Embryonic facial prominence (tissue), 1 donor: ENCODE measurements around the gene MYOCOS.
"Not testable (repeated sequence)": the region's sequence is repeated elsewhere in the genome, so short reads cannot be mapped to it uniquely, and the experiment has no call there.

Experiments used
- DNase-seq: peaks from one replicate; pipeline ENCODE4 v3.0.0-alpha.2; 2016; ENCODE audit errors: extremely low spot score

Gene MYOCOS, protein sequence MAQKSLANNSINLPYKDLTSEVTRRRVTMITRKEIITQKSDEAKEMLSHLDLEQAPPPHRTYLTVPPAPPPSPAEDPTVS

DNA sequence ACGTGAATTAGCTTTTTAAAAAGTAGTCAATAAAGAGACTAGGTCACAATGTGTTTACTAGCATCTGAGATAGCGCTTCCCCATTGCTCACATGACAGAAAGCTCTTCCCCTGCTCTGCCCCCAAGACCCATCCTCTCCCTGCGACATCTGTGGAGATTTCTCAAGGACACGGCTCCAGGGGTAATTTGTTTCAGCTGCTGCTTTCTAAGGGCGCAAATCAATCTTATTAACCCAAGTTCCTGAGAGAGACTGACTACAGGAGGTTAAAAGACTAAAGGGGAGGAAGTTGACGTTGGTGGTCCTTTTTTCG, at the start of gene MYOCOS:
MYOCOS (plus strand) TSS at position 92 of the 311 bp plus-strand sequence. CDS start 1,641 bp downstream, outside the sequence.
- no peak for DNase-seq

GRCh38 chr1:171576144-171576543, 45.9 kb upstream of the MYOCOS start:
- no peak for DNase-seq

DNA sequence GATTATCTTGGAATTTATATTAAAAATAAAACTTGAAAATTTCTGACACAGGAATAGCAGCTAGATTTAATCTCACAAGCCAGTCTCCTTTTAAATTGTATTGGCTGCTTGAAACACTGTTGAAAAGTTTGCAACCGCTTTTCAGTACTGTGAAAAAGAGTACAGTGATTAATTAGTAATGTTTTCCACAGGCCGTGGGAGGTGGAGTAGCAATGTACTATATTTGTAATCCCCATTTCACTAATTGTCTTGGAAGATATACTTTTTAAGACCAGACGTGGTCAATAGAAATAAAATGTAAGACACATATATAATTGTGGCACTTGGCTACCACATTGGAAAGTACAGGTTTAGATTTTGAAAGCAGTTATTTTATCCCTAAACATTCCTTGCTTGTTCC, 40.8 kb upstream of the MYOCOS start:
- DNase-seq: no peak

DNA sequence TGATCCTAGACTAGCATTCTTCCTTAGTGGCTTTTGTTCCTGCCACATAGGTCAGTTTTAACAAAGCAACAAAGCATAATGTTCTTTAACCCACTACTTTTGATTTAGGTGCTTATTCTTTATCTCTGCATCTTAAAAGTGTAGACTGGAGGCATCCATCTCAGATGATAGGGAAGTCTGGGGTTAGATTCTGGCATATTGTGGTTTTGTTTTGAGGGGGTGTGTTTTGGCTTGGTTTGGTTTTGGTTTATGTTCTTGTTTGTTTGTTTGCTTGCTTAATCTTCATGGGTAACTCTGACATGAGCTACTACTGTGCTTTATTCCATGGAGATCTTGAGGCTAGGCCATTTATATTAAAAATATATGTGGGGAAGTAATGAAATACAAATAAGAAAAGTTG, 40.3 kb upstream of the MYOCOS start:
- no peak for DNase-seq

- DNase-seq: no peak
Observed at GRCh38 chr1:171582589-171582988, 39.5 kb upstream of the MYOCOS start.

DNA sequence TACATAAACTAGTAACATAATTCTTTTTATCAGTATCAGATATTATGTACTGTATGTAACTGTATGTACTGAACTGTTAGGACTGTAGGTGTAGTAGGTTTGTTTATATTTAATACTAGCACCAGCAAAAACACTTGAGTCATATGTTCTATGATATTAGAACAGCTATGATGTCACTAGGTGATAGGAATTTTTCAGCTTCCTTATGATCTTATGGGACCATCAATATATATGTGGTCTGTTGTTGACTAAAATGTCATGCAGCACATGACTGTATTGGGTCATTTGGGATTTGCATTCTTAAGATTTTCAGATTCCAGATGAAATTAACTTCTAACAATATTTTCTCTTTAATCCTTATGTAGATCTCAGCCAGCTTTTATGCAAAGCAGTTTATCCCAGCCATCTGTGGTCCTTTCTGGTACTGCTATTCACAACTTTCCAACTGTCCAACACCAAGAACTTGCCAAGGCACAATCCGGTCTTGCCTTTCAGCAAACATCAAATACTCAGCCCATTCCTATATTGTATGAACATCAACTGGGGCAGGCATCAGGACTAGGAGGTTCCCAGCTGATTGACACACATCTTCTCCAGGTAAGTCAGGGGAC, 38.3 kb upstream of the MYOCOS start:
- no peak for DNase-seq

DNA sequence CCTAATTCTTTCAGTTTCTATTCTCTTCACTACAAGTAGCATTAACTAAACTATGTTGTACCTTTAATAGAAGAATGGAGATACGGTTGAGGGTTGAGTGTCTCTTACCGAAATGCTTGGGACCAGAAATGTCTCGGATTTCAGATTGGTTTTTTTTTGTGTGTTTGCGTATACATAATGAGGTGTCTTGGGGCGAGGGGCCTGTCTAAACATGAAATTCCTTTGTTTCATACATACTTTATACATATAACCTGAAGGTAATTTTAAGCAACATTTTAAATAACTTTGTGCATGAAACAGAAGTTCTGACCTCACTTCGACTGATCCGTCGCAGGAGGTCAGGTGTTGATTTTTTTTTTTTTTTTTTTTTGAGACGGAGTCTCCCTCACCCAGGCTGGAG, 36.3 kb upstream of the MYOCOS start:
- DNase-seq: no peak

GRCh38 chr1:171588230-171588629, 33.8 kb upstream of the MYOCOS start:
- DNase-seq: no peak

DNA sequence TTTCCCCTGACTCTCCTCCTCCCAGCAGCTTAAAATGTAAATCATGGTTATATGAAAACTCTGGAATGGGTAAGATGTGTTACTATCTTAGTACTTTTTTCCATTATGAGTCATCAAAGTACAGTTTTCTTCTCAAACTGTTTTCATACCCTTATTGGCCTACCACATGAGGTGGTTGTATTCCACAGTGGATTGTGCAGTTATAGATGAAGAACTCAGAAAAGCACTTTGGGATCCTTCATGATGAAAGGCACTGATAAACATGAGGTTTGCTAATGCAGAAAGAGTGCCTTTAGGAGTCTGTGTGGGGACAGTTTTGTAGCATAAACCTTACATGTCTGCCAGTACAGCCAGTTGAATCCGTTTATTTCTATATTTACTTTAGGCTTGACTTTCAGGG, 32.0 kb upstream of the MYOCOS start:
- no peak for DNase-seq

DNA sequence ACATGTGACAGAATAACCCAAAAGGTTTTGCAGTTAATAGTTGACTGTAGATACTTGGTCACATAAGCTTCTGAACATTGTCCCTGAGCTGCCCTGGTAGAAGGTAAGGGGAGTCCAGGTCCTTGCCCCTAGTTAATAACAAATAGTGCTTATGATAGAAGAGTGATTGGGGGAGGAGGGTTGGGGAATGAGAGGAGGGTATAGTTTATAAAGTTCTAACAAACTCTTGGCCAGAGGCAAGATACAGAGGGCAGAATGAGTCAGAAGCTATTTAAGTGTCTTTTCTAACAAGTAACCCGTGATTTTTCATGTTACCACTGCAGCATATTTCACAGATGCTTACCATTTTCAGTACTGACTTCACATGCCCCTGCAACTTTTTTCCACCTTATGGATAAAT, 26.7 kb upstream of the MYOCOS start:
- no peak for DNase-seq

GRCh38 chr1:171596119-171596518, 25.9 kb upstream of the MYOCOS start:
- DNase-seq: no peak

- no peak for DNase-seq
Observed at GRCh38 chr1:171596705-171597104, 25.3 kb upstream of the MYOCOS start.

- no peak for DNase-seq
Observed at GRCh38 chr1:171597203-171597602, 24.8 kb upstream of the MYOCOS start.

GRCh38 chr1:171600310-171600709, 21.7 kb upstream of the MYOCOS start:
- not testable (repeated sequence) for DNase-seq

- DNase-seq: no peak
Observed at GRCh38 chr1:171600862-171601261, 21.2 kb upstream of the MYOCOS start.

GRCh38 chr1:171603042-171603441, 19.0 kb upstream of the MYOCOS start:
- not testable (repeated sequence) for DNase-seq

- no peak for DNase-seq
Observed at GRCh38 chr1:171606402-171606941, 15.6 kb upstream of the MYOCOS start.

- no peak for DNase-seq
Observed at GRCh38 chr1:171610385-171610784, 11.7 kb upstream of the MYOCOS start.

DNA sequence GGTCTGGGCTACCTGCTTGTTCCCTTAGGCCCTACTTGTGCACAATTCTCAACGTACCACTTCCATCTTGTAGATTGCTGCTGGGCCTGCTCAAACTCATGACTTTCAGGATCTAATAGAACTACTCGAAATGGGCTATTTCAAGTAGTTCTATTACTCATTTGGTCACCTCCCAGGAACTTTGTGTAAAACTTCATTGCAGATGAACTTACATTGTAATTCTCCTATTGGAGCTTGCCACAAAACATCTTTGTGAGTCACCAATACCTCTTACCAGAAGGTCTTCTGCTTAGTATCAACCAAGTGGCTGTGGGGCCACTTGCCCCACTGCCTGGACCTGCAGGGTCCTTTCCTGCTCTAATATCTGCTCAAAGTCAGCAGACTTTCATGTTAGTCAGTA, 10.7 kb upstream of the MYOCOS start:
- DNase-seq: no peak

GRCh38 chr1:171613282-171613681, 8.8 kb upstream of the MYOCOS start:
- no peak for DNase-seq

- DNase-seq: not testable (repeated sequence)
Observed at GRCh38 chr1:171615122-171615906, 6.7 kb upstream of the MYOCOS start.

- no peak for DNase-seq
Observed at GRCh38 chr1:171616586-171616985, 5.5 kb upstream of the MYOCOS start.

GRCh38 chr1:171623651-171624331, 1.7 kb downstream of the MYOCOS start:
- DNase-seq: no peak
